Muscle of leg (tissue), 11 donors: ENCODE measurements around the gene MID1IP1. TPM values are rescaled to one million over a fixed set of nuclear protein-coding genes. Genes with fewer than 3 reads are reported as not detected.

Experiments
- DNase-seq: peaks from one replicate; pipeline ENCODE4 v3.0.0; 2013
- H3K27ac ChIP-seq: one replicate; pipeline ENCODE4 v1.5.1; 2013; ENCODE audit warnings: mild to moderate bottlenecking, low read length, control low read depth
- H3K27me3 ChIP-seq: one replicate; pipeline ENCODE4 v1.6.1; 2013; ENCODE audit warnings: low read length; ENCODE audit not compliant: control insufficient read depth, insufficient read depth
- H3K36me3 ChIP-seq: one replicate; pipeline ENCODE4 v1.6.1; 2013; ENCODE audit warnings: low read length; ENCODE audit not compliant: control insufficient read depth, insufficient read depth
- H3K4me1 ChIP-seq: one replicate; pipeline ENCODE4 v1.6.1; 2013; ENCODE audit warnings: low read length; ENCODE audit not compliant: control insufficient read depth, insufficient read depth
- H3K4me3 ChIP-seq: one replicate; pipeline ENCODE4 v1.5.1; 2013; ENCODE audit warnings: low read length, control low read depth
- H3K9me3 ChIP-seq: replicated peaks from 2 replicates; pipeline ENCODE4 v1.6.1; 2013; ENCODE audit warnings: low read depth, low read length; ENCODE audit not compliant: control insufficient read depth
- WGBS: methylation state at CpG from one replicate; pipeline ENCODE4 v1.1.5; 2013; ENCODE audit warnings: missing lambda C conversion rate; ENCODE audit not compliant: insufficient coverage; 5-methylcytosine and 5-hydroxymethylcytosine counted together
- polyA plus RNA-seq, 8 donors: library from polyadenylated mRNA; unstranded; fragments of 120-200 nt; gene quantifications; one replicate each; pipeline versions ENCODE4 v1.2.1 to v1.2.3, GENCODE V29; 2013; ENCODE audit warnings: inconsistent platforms in 1 of 8, low replicate concordance in 1 of 8; ENCODE audit not compliant: insufficient read length in 8 of 8, insufficient read depth in 1 of 8
- total RNA-seq: library from RNA; stranded (reverse); fragments of 120-200 nt; gene quantifications from one replicate; pipeline ENCODE4 v1.2.4, GENCODE V29; 2013

MID1IP1 gene
- total and polyA plus RNA-seq, 9 donors, result 9.7 to 18.0 (median 14.5) TPM

- H3K4me1 ChIP-seq, result no peaks in the 10 kb centered on the region
- H3K9me3 ChIP-seq, result no peaks in the 10 kb centered on the region
- DNase-seq, result no peak
- no CpG with 5 or more reads among the region's 3 CpGs for WGBS
- H3K27ac ChIP-seq, result no peak overlapping the region
- no peaks in the 10 kb centered on the region for H3K36me3 ChIP-seq
- H3K27me3 ChIP-seq, result peaks cover 7% of the 10 kb centered on the region
- H3K4me3 ChIP-seq, result no peak overlapping the region
These were observed 10.4 kb downstream of the MID1IP1 start for GRCh38 chrX:38811515-38812243.

- no peak overlapping the region for H3K4me3 ChIP-seq
- no peaks in the 10 kb centered on the region for H3K36me3 ChIP-seq
- H3K4me1 ChIP-seq, result no peaks in the 10 kb centered on the region
- peak; percentile 27 for DNase-seq
- H3K9me3 ChIP-seq, result no peaks in the 10 kb centered on the region
- WGBS, result 77% methylated on average over 2 of the region's 3 CpGs
- H3K27ac ChIP-seq, result peak overlapping the region; percentile 33
- H3K27me3 ChIP-seq, result peaks cover 13% of the 10 kb centered on the region
These were observed 14.9 kb downstream of the MID1IP1 start for GRCh38 chrX:38816155-38816554.

- H3K36me3 ChIP-seq, result no peaks in the 10 kb centered on the region
- H3K27ac ChIP-seq, result no peak overlapping the region
- H3K4me1 ChIP-seq, result no peaks in the 10 kb centered on the region
- DNase-seq, result peak; percentile 74
- no CpG with 5 or more reads among the region's 2 CpGs for WGBS
- H3K4me3 ChIP-seq, result no peak overlapping the region
- H3K27me3 ChIP-seq, result peaks cover 13% of the 10 kb centered on the region
- no peaks in the 10 kb centered on the region for H3K9me3 ChIP-seq
These were observed 15.9 kb downstream of the MID1IP1 start for GRCh38 chrX:38817004-38817703.

DNA sequence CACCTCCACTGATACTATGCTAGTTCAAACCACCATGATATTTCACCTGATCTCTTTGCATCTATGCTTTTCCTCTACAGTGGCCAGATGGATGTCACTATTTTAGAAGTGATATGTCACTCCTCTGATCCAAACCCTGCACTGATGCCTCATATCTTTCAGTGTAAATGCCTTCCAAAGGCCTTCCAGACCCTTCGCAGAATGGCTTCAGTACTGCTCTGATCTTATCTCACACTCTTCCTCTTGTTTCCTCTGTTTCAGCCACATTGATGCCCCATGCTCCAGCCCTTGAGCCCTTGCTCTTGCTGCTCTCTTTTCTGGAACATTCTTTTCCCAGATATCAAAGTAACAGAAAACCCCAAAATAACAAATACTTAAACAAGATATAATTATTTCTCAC, 17.9 kb downstream of the MID1IP1 start:
- Histone ChIP-seq H3K9me3 (no peaks in the 10 kb centered on the region), H3K4me3 (no peak overlapping the region), H3K27me3 (peaks cover 8% of the 10 kb centered on the region), H3K27ac (no peak overlapping the region), H3K4me1 (no peaks in the 10 kb centered on the region), H3K36me3 (no peaks in the 10 kb centered on the region)
- no peak for DNase-seq
- WGBS, result 100% methylated on average over 1 of the region's 1 CpG

GRCh38 chrX:38819709-38820108, 18.4 kb downstream of the MID1IP1 start:
- Histone ChIP-seq H3K27me3 (peaks cover 8% of the 10 kb centered on the region), H3K27ac (no peak overlapping the region), H3K9me3 (no peaks in the 10 kb centered on the region), H3K4me3 (no peak overlapping the region), H3K4me1 (no peaks in the 10 kb centered on the region), H3K36me3 (no peaks in the 10 kb centered on the region)
- no CpG with 5 or more reads among the region's 1 CpG for WGBS
- no peak for DNase-seq

DNA sequence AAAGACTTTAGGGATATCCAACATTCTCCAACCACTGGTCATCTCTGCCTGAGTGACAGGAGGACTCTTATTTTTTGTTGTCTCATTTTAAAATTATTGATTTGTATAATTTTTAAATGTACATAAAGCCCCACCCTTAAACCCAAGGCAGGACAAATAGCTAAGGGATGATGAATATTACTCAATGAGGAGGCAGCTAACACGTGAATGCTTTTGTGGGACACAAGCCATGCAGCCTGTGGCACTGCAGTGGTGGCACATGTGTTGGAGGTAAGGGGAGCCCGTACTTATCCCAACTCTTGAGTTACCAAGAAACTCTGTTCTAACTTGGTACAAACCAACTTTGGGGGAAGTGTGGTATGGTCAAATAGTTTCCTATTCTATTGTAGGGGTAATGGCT, 19.5 kb downstream of the MID1IP1 start:
- no CpG with 5 or more reads among the region's 2 CpGs for WGBS
- no peak for DNase-seq
- Histone ChIP-seq H3K9me3 (no peaks in the 10 kb centered on the region), H3K27me3 (peaks cover 8% of the 10 kb centered on the region), H3K36me3 (no peaks in the 10 kb centered on the region), H3K4me3 (no peak overlapping the region), H3K4me1 (no peaks in the 10 kb centered on the region), H3K27ac (no peak overlapping the region)

DNA sequence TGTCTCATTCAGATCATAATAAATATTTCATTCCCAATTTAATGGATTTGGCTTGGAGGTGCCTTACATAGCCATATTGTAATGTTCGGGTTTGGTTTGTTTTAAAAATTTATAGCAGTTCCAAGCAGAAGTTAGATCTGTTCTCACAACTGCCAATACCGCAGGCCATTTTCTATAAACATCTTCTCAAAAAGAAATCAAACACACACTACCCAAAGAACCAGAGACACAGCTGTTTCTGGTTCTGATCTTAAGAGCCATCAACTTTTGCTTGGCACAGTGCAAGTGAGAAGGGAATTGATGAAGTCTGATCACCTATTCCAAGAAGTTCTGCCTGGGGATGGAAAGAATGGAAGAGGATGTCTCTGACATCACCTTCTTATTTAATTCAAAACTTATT, 22.9 kb downstream of the MID1IP1 start:
- no CpG with 5 or more reads among the region's 2 CpGs for WGBS
- Histone ChIP-seq H3K36me3 (no peaks in the 10 kb centered on the region), H3K27ac (peak overlapping the region; percentile 44), H3K9me3 (no peaks in the 10 kb centered on the region), H3K4me3 (no peak overlapping the region), H3K4me1 (no peaks in the 10 kb centered on the region), H3K27me3 (peaks cover 7% of the 10 kb centered on the region)
- peak; percentile 83 for DNase-seq

- no CpG with 5 or more reads among the region's 2 CpGs for WGBS
- peak; percentile 21 for DNase-seq
These were observed 30.7 kb downstream of the MID1IP1 start for GRCh38 chrX:38831949-38832348.

DNA sequence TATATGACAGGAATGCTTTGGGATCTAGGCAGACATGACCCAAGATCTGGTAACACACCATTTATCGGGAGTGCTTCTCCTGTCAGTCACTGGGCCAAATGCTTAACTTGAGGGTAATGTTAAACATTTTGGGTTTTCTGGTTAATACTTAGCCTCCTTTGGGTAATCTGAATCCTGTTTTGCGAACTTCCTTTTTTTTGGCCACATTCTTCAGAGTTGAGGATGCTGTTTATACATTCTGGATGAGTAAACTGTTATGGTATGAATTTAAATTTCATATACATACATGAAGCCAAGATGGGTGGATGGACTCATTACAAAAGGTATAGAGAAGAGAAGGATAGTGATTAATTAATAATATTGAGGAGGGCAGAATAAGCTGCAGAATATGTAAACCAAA, 36.1 kb downstream of the MID1IP1 start:
- WGBS, result 67% methylated on average over 1 of the region's 2 CpGs
- H3K27me3 ChIP-seq, result peaks cover 5% of the 10 kb centered on the region
- no peaks in the 10 kb centered on the region for H3K9me3 ChIP-seq
- H3K4me3 ChIP-seq, result no peak overlapping the region
- H3K36me3 ChIP-seq, result no peaks in the 10 kb centered on the region
- no peak for DNase-seq
- H3K4me1 ChIP-seq, result no peaks in the 10 kb centered on the region
- H3K27ac ChIP-seq, result no peak overlapping the region

More at GRCh38 chrX:38831949-38832348, 30.7 kb downstream of the MID1IP1 start:
- Histone ChIP-seq H3K27ac (no peak overlapping the region), H3K4me1 (no peaks in the 10 kb centered on the region), H3K27me3 (peaks cover 5% of the 10 kb centered on the region), H3K4me3 (no peak overlapping the region), H3K36me3 (no peaks in the 10 kb centered on the region), H3K9me3 (no peaks in the 10 kb centered on the region)

GRCh38 chrX:38839277-38839676, 38.0 kb downstream of the MID1IP1 start:
- WGBS, result no CpG with 5 or more reads among the region's 3 CpGs

More at GRCh38 chrX:38839277-38839676, 38.0 kb downstream of the MID1IP1 start:
- Histone ChIP-seq H3K27ac (no peak overlapping the region), H3K27me3 (no peaks in the 10 kb centered on the region), H3K4me3 (no peak overlapping the region), H3K4me1 (no peaks in the 10 kb centered on the region), H3K9me3 (no peaks in the 10 kb centered on the region), H3K36me3 (no peaks in the 10 kb centered on the region)
- no peak for DNase-seq
